ENCODE results near the gene RMND1. TPM values are rescaled to one million over a fixed set of nuclear protein-coding genes. Genes with fewer than 3 reads are reported as not detected.

Gene RMND1
- total RNA-seq, 1 experiment from 2014 or later = 39.1 TPM

GRCh38 chr6:151436802-151437201 lies 15.1 kb downstream of the RMND1 start:
- TF ChIP-seq, protein P1, sequence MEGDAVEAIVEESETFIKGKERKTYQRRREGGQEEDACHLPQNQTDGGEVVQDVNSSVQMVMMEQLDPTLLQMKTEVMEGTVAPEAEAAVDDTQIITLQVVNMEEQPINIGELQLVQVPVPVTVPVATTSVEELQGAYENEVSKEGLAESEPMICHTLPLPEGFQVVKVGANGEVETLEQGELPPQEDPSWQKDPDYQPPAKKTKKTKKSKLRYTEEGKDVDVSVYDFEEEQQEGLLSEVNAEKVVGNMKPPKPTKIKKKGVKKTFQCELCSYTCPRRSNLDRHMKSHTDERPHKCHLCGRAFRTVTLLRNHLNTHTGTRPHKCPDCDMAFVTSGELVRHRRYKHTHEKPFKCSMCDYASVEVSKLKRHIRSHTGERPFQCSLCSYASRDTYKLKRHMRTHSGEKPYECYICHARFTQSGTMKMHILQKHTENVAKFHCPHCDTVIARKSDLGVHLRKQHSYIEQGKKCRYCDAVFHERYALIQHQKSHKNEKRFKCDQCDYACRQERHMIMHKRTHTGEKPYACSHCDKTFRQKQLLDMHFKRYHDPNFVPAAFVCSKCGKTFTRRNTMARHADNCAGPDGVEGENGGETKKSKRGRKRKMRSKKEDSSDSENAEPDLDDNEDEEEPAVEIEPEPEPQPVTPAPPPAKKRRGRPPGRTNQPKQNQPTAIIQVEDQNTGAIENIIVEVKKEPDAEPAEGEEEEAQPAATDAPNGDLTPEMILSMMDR (IDR thresholded peaks at IDR 0.05; ENCODE audit: insufficient read depth in 1 of 2, low read depth in 1 of 2, low read length in 1 of 2, severe bottlenecking in 1 of 2, unreplicated experiment in 1 of 2) = no peak
- H3K4me1 ChIP-seq = peaks cover 32% of the 10 kb centered on the region
- H3K9me3 ChIP-seq = no peaks in the 10 kb centered on the region
- H3K4me3 ChIP-seq (ENCODE audit: low read depth, low read length) = no peak overlapping the region
- intact Hi-C loops (cut with micrococcal nuclease; ENCODE audit: unreplicated experiment) = loop anchor here (1.0 to 10.0 kb wide), 3 partner anchors 15 to 688 kb away; partner anchors contain the start of gene RMND1
- no peaks in the 10 kb centered on the region for H3K9me3 Mint-ChIP-seq (ENCODE audit: unreplicated experiment)
- no peak overlapping the region for H3K27ac Mint-ChIP-seq (ENCODE audit: unreplicated experiment)
- no peaks in the 10 kb centered on the region for H3K27me3 ChIP-seq (replicated peaks; ENCODE audit: control insufficient read depth, insufficient read depth, low read length)
- no TSS peak for BruUV-seq (replicated peaks)
- peaks cover 12% of the 10 kb centered on the region for H3K4me1 Mint-ChIP-seq (ENCODE audit: low read depth, unreplicated experiment)
- H3K27me3 Mint-ChIP-seq (ENCODE audit: insufficient read depth, unreplicated experiment) = no peaks in the 10 kb centered on the region
- CTCF ChIA-PET = interaction anchor here (0.7 kb wide), 1 partner anchor 9 kb away, joined by 5 read pairs; no protein-coding TSS in a partner anchor
- H3K4me3 Mint-ChIP-seq (ENCODE audit: unreplicated experiment) = no peak overlapping the region
- H3K36me3 ChIP-seq (ENCODE audit: control insufficient read depth, insufficient read depth, low read length) = no peaks in the 10 kb centered on the region
- DNase-seq = peak in 1 of 2 experiments; percentile 40
- H3K36me3 Mint-ChIP-seq (ENCODE audit: insufficient read depth, unreplicated experiment) = peaks cover 23% of the 10 kb centered on the region
- POLR2A ChIA-PET = no interaction called here

DNA sequence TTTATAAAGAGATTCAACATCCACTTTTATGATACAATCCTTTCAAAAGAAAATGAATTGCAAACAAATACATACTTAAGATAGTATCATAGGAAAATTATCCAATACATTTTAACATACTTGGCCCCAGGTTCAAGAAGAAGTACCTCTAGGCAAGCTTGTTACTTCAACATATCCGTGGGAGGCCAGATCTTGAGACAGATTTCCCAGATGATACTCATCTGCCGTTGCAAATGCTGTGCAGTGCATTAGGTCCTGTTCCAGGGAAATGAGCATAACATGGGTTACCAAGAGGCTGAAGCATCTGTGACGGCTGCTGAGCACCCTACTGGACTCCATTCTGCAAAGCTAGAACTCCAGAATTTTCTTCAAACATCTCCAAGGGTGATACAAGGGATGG lies 15.6 kb downstream of the RMND1 start:
- TF ChIP-seq, protein P1 (IDR thresholded peaks at IDR 0.05; ENCODE audit: insufficient read depth in 1 of 2, low read depth in 1 of 2, low read length in 1 of 2, severe bottlenecking in 1 of 2, unreplicated experiment in 1 of 2) = no peak
- no peaks in the 10 kb centered on the region for H3K9me3 Mint-ChIP-seq (ENCODE audit: unreplicated experiment)
- Histone ChIP-seq H3K4me3 (ENCODE audit: low read depth, low read length) (no peak overlapping the region), H3K4me1 (peaks cover 27% of the 10 kb centered on the region), H3K36me3 (ENCODE audit: control insufficient read depth, insufficient read depth, low read length) (no peaks in the 10 kb centered on the region), H3K27me3 (replicated peaks; ENCODE audit: control insufficient read depth, insufficient read depth, low read length) (no peaks in the 10 kb centered on the region), H3K9me3 (no peaks in the 10 kb centered on the region)
- BruUV-seq (replicated peaks) = no TSS peak
- ChIA-PET CTCF (no interaction called here), POLR2A (no interaction called here)
- H3K4me3 Mint-ChIP-seq (ENCODE audit: unreplicated experiment) = no peak overlapping the region
- peaks cover 25% of the 10 kb centered on the region for H3K36me3 Mint-ChIP-seq (ENCODE audit: insufficient read depth, unreplicated experiment)
- peaks cover 12% of the 10 kb centered on the region for H3K4me1 Mint-ChIP-seq (ENCODE audit: low read depth, unreplicated experiment)
- intact Hi-C loops (cut with micrococcal nuclease; ENCODE audit: unreplicated experiment) = loop anchor here (10.0 kb wide), 2 partner anchors 329 to 689 kb away; no protein-coding TSS in a partner anchor
- no peaks in the 10 kb centered on the region for H3K27me3 Mint-ChIP-seq (ENCODE audit: insufficient read depth, unreplicated experiment)
- H3K27ac Mint-ChIP-seq (ENCODE audit: unreplicated experiment) = no peak overlapping the region
- DNase-seq = no peak

- POLR2A ChIA-PET = no interaction called here
- Mint-ChIP-seq H3K9me3 (ENCODE audit: unreplicated experiment) (no peaks in the 10 kb centered on the region), H3K36me3 (ENCODE audit: insufficient read depth, unreplicated experiment) (peaks cover 43% of the 10 kb centered on the region), H3K27ac (ENCODE audit: unreplicated experiment) (no peak overlapping the region), H3K4me1 (ENCODE audit: low read depth, unreplicated experiment) (peaks cover 12% of the 10 kb centered on the region), H3K4me3 (ENCODE audit: unreplicated experiment) (no peak overlapping the region), H3K27me3 (ENCODE audit: insufficient read depth, unreplicated experiment) (no peaks in the 10 kb centered on the region)
- no peaks in the 10 kb centered on the region for H3K9me3 ChIP-seq
- no peaks in the 10 kb centered on the region for H3K27me3 ChIP-seq (replicated peaks; ENCODE audit: control insufficient read depth, insufficient read depth, low read length)
- H3K4me1 ChIP-seq = peaks cover 25% of the 10 kb centered on the region
- intact Hi-C loops (cut with micrococcal nuclease; ENCODE audit: unreplicated experiment) = loop anchor here (10.0 kb wide), 2 partner anchors 330 to 690 kb away; no protein-coding TSS in a partner anchor
- DNase-seq = no peak
- H3K36me3 ChIP-seq (ENCODE audit: control insufficient read depth, insufficient read depth, low read length) = no peaks in the 10 kb centered on the region
- CTCF ChIA-PET = no interaction called here
- BruUV-seq (replicated peaks) = no TSS peak
- H3K4me3 ChIP-seq (ENCODE audit: low read depth, low read length) = no peak overlapping the region
- TF ChIP-seq, protein P1 (IDR thresholded peaks at IDR 0.05; ENCODE audit: insufficient read depth in 1 of 2, low read depth in 1 of 2, low read length in 1 of 2, severe bottlenecking in 1 of 2, unreplicated experiment in 1 of 2) = no peak
These were observed 17.6 kb downstream of the RMND1 start for GRCh38 chr6:151434369-151434768.

Data from Caco-2 (cell line).